HG03460 (cell line): Measurements from ENCODE around the gene SLC29A2.
"Not testable (repeated sequence)": the region's sequence is repeated elsewhere in the genome, so short reads cannot be mapped to it uniquely, and the experiment has no call there.

Experiments used
- ATAC-seq: cut with Tn5 transposase; IDR thresholded peaks from one replicate; pipeline ENCODE4 v1.9.1; 2021; ENCODE audit not compliant: unreplicated experiment

SLC29A2 gene

DNA sequence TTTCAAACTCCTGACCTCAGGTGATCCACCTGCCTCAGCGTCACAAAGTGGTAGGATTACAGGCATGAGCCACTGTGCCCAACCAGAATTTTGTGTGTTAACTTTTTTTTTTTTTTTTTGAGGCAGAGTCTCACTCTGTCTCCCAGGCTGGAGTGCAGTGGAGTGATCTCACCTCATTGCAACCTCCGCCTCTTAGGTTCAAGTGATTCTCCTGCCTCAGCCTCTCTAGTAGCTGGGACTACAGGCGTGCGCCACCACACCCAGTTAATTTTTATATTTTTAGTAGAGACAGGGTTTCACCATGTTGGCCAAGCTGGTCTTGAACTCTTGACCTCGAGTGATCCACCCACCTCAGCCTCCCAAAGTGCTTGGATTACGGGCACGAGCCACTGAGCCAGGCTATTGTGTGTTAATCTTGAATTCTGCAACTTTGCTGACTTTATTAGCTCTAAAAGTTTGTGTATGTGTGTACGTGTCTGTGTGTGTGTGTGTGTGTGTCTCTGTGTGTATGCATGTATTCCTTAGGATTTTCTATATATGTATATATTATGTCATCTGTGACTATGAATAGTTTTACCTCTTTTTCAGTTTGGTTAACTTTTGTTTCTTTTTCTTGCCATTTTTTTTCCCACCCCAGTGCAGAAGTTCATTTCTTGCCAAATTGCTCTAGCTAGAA is 20.9 kb downstream of the SLC29A2 start:
- not testable (repeated sequence) for ATAC-seq

- ATAC-seq: no peak
Measured at GRCh38 chr11:66349084-66349386, 22.5 kb downstream of the SLC29A2 start.

DNA sequence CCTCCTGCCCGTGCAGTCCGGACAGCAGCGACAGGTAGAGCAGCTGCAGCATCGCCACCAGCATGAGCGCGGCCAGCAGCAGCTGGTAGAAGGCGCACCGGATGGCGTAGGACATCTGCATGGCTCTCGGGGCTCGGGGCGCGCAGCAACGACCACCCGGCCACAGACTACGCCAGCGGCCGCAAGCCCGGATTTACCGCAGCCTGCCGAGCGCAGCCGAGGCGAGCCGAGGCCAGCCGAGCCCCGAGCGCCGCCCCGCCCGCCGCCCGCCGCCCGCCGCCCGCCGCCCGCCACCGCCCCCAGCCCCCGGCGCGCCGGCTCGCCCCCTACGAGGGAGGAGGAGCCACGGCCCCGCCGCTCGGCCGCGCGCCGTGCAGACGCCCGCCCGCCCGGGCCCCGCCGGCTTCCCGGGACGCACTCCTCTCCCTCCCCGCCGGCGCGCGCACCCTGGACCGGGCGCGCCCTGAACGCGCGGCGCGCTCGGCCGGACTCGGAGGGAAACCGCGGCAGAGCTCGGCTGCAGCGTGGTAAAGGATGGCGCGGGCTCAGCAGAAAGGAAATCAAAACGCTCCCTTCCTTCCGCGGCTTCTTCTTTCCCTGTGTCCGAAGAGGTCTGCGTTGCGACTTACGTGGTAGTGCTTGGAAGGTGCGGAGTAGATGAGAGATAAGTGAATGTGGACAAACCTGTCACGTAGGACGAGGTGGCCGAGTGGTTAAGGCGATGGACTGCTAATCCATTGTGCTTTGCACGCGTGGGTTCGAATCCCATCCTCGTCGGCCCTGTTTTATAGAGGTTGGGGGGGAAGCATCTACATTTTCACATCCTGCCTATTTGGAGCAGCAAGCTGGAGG is 23.9 kb downstream of the SLC29A2 start, which contains the start of gene B4GAT1:
Gene B4GAT1, minus strand, starts transcription at position 205 of the 852 bp plus-strand sequence. Its CDS starts 84 bp downstream, at position 121.
- ATAC-seq: peak; percentile 37

DNA sequence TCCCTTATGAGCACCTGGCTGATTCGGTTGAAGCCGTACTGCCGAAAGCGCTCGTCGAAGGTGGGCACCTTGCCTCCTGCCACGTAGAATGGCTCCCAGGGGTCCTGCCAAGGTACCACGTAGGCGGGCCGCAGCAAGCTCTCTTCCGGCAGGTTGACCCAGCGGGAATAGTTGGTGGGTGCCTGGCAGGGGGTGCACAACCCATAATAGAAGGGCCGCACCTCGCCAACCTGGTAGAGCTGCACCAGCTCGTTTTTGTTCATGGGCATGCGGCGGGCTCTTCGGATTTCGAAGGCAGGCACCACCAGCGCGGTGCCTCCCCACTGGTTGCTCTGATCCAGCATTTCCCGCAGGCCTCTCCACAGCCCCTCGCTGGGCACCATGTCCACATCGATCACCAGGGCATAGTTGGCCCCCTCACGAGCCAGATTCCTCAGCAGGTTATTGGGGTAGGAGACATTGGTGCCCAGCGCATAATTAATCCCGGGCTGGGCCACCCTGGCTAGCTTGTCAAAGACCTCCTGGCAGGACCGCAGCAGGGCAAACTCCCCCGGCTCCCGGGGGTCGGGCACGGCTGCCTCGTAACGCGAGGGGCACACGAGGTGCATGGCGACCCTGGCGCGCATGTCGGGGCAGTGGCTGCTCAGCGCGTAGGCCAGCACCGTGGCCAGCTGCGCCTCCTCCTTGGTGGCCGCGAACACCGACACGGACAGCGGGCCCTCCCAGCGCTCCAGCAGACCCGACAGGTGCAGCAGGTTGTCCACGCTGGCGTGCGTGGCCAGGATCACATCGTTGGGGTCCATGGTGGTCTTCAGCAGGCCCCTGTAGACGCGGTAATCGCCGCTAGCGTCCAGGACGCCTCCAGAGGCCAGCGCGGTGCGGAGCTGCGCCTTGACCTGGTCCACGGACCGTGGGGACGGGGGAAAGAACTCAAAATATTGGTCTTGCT is 24.8 kb downstream of the SLC29A2 start:
- ATAC-seq: no peak

DNA sequence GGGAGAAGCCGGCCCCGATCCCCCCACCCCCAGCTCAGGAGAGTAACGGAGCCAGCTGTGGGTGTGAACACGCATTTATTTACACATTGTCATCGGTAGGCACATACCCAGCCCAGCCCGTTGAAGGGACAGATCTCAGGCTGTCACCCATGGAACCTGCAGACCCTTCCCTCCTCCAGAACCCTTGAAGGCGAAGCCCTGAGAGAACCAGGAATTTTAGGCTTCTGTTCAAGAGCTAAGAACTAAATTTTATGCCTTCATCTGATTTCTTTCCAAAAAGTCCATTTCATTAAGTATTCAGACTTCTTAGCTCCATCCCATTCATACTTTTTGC is 26.3 kb downstream of the SLC29A2 start:
- no peak for ATAC-seq

DNA sequence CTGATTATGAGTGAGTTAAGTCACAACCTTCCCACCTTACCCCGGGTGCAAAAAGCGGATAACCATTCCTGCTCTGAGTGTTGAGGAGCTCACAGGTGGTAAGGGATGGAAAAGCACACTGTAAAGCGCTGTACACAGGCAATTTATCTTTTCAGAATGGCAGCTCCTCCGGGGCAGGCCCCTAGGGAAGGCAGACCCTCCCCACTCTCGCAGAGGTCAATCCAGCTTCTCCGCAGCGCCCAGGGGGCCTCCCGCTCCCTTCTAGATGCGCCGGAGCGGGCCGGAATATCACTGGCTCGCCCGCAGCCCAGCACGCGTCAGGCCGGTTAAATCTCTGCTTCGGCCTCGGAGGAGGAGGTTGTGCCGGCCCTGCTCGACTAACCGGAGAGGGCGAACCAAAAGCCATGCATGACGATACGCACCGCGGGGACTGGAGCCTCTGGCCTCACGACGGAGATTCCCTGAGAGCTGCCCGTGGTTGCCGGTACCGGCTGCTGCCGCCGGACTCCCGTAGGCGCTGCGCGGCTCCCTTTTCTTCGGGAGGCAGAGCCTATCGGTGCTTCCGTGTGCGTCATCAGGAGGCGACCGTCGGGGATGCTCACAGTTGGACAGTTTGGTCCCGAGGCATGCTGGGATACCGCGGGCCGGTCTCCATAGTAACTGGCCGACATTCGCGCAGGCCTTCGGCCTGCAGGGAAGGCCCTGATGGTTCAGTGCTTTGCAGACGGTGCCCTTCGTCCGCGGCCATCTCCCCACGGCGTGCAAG is 26.8 kb downstream of the SLC29A2 start, which contains the start of gene BRMS1:
Gene BRMS1, minus strand, starts transcription at position 555 of the 766 bp plus-strand sequence. CDS start 2,870 bp downstream, outside the sequence.
- peak; percentile 69 for ATAC-seq

GRCh38 chr11:66343176-66343575 is 28.4 kb downstream of the SLC29A2 start:
- ATAC-seq: no peak

DNA sequence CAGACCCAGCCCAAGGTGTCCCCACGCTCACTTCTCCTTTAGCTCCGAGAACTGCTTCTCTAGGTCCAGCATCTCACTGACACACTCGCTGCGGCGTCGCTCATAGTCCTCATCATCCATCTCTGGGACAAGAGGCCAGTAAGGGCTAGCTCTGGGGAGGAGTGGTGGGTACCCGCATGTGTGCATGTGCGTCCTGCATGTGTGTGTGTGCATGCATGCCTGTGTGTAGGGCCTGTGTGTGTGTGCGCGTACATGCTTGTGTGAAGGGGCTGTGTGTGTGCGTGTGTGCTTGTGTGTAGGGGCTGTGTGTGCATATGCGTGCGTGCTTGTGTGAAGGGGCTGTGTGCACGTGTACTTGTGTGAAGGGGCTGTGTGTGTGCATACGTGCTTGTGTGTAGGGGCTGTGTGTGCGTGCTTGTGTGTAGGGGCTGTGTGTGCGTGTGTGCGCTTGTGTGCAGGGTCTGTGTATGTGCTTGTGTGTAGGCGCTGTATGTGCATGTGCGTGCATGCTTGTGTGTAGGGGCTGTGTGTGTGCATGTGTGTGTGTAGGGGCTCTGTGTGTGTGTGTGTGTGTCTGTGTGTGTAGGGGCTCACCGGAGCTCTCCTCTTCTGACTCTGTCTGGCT is 29.9 kb downstream of the SLC29A2 start:
- no peak for ATAC-seq

DNA sequence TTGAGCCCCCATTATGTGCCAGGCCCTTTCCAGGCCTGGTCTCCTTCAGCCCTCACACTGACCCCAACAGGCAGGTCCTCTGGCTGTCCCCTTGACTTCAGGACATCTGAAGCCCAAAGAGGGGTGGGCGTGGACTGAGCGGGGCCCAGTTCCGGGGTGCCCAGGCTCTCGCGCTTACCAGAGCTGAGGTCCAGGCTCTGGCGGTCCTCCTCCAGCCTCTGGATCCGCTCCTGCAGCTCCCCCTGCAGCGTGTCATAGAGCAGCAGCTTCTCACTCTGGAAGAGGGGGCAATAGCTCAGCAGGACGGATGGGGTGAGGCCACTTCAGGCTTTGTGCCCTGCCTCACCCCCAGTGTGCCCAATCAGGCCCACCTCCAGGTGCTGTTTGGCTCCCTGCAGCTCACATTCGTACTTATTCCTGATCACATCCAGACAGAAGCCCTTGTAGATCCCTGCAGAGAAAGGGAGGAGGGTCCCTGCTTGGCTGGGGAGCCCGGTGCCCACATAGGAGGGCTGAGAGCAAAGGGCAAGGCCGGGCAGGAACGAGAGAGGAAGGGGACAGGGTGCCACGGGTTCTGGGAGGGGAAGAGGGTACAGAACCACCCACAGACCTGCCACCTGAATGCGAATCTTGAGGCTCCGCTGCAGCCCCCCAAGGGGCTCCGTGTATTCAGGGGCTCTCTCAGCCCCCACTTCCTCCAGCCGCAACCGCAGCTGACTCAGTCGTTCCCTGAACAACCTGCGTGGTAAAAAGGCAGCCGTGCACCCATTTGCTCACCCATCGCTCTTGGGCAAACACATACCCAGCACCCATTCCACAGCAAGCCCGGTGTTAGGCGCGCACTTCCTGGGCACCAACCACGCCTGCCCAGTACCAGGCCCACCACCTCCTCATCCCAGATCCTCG is 30.7 kb downstream of the SLC29A2 start:
- ATAC-seq: no peak

DNA sequence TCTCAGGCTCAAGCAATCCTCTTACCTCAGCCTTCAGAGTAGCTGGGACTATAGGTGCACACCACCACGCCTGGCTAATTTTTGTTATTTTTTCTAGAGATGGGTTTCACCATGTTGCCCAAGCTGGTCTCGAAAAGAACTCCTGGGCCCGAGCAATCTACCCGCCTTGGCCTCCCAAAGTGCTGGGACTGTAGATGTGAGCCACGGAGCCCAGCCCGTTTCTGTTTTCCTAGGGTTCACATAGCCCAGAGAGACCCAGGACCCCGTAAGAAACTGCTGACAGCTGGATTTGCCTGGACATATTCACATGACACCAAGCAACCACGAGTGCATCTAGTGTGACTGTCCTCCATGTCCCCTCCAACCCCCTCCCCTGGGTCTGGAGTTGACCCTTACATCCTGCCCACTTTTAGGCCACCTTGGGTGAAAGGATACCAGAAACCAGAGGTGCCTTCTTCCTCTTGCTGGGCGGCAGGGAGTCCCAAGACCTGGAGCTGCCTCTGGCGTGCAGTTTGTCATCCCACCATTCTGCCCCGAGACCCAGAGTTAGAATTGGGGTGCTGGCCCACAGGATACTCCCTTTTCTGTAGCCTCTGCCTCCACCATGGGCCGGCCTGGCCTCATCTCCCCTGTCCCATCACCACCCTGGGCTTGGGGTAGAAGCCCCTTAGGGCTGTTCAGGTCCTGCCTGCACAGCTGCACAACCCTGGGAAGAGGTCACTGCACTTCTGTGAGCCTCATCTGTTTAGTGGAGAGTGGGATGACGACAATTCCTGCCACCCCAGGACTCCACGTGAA is 31.7 kb downstream of the SLC29A2 start:
- no peak for ATAC-seq

GRCh38 chr11:66339162-66339675 is 32.3 kb downstream of the SLC29A2 start:
- no peak for ATAC-seq

DNA sequence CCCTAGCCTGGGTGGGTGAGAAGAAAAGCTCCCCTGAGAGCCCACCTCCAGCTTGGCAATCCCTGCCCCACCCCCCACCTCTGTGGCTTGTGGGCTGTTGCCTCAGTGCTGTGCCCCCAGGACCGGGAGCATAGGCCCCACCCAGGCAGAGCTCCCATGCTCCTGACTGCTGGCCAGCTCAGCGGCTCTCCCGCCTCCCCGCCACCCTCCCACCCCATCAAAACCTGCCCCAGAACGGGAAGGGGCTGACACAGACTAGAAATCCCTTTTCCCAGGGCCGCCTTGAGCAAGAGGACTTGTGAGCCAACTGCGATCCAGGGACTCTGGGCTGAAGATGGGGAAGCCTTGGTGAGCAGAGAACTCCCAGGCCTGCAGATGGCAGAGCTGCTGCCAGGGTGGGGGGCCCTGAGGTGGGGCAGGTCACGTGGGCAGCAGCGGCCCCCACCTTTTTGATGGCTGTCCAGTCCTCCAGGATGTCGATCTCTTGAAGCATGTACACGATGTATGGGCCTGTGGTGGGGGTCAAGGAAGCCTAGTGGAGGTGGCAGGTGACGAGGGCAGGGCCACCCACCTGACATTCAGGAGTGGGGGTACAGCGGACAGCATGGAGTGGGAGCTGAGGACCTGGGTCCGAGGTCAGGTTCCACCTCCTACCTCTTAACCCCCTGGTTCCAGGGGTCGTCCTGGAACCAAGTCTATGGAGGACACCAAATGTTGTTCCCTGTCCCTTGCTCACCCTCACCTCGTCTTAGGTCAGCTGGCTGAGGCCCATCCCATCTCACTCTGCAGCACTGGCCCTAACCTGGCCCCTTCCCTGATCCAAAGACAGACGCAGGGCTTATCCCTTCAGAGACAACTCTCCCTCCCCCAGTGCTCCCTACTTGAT is 33.0 kb downstream of the SLC29A2 start:
- no peak for ATAC-seq

GRCh38 chr11:66337103-66337899 is 34.3 kb downstream of the SLC29A2 start:
- ATAC-seq: no peak

DNA sequence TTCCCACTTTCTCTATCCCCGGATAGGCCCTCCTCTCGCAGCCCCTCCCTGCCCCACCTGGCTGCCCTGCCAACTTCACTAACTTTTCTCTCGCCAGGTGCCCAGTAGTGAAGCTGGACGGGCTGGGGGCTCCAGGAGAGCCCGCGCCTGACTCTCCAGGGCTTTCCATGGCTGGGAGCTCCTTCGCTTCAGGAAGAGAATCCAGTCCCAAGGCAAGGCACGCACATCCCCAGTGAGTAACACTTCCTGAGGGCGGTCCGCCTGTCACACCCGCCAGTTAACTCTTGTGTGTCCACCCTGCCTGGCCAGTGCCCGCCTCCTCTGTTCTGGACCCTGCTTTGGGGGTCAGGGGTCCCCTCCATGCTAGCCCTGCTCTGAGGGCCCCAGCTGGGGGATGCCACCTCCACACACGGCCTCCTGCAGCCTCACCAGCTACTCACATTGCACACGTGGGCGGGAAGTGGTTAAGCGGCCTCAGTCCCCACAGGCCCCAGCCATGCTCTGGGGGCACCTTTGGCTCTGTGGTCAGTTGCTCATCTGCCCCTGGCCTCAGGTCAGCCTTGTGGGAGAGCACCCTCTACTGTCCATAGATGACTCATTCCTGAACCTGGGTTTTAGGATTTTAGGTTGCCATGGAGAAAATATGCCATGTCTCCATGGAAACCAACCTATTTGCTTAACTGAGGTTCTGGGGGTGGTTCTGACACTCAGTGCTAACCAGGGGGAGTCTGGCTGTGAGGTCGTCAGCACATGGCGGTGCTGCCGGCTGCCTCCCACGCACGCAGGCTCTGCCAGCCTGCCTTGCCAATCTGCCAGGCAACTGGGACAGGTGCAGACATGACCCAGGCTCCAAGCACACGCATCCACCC is 35.1 kb downstream of the SLC29A2 start, which contains the start of gene RIN1:
Gene RIN1, minus strand, starts transcription at position 201 of the 869 bp plus-strand sequence. Its CDS starts 32 bp downstream, at position 169.
- ATAC-seq: peak; percentile 69
